ENCODE data around the gene HPSE2. TPM values are rescaled to one million over a fixed set of nuclear protein-coding genes. Genes with fewer than 3 reads are reported as not detected.

Gene HPSE2
- total RNA-seq, 1 experiment from 2014 or later = 0.05 TPM

DNA sequence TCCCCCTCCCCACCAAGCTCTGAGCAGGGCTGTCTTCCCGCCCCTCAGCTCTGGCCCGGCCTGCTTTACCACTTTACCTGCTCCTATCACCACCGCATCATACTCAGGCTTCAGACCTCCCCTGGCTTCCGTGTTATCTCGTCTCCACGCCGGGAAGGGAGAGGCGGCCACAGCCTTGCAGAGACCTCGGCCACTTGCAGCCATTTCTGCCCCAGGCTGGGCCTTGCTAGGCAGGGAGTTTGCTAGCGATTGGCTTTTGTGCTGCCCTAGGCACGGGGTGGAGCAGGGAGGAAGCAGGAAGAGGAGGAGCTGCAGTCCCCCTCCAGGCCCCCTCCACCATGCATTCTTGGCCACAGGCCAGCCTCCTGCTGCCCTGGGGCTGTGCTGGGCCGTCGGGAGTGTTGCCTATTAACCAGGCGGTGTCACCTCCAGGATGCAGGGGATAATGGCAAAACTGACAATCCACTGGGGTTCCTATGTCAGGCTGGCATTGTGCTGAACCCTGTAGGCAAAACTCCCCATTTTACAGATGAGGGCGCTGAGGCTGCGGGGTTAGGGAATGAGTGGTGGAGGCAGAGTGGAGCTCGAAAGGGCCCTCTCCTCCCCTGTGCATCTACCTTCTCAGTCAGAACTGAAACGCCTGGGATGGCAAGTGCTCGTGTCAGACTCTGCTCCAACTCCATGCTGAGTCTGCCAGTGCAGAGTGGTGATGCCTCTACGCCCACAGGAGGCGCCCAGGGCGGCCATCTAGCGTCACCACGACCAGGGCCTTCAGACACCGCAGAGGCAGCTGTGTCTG, 820.5 kb downstream of the HPSE2 start, which contains the start of gene PYROXD2:
Gene PYROXD2 (minus strand): TSS at position 251 of the 799 bp plus-strand sequence. CDS start 47 bp downstream, at position 204.
- DNase-seq (ENCODE audit: low read depth, low spot score) = peak; percentile 81
- ChIA-PET POLR2A (interaction anchor here (0.6 to 1.0 kb wide), 8 partner anchors 9 to 46 kb away, joined by 3 to 8 read pairs (median 3); no protein-coding TSS in a partner anchor), CTCF (interaction anchor here (2.1 kb wide), 1 partner anchor 9 kb away, joined by 22 read pairs; no protein-coding TSS in a partner anchor), RAD21 (ENCODE audit: low non-redundant PET in 1 of 2, low total read pairs in 2 of 2, uncharacterized antibody in 2 of 2, unreplicated experiment in 2 of 2) (no interaction called here)
- 0 out of 2 replicates have a peak, but pooled peaks cover 7% of the 10 kb centered on the region for H3K79me2 ChIP-seq (ENCODE audit: insufficient read depth, low read length)
- no peaks in the 10 kb centered on the region for H4K20me1 ChIP-seq (ENCODE audit: insufficient read depth)
- peak within 1 kb of the TSS; percentile 66 for H3K9ac ChIP-seq (ENCODE audit: low read length)
- no peaks in the 10 kb centered on the region for H3K9me3 ChIP-seq (ENCODE audit: control insufficient read depth in 1 of 2, insufficient read depth in 1 of 2, low read depth in 1 of 2, low read length in 2 of 2)
- ATAC-seq = peak; percentile 96
- no peaks in the 10 kb centered on the region for H3K27me3 ChIP-seq (ENCODE audit: insufficient read depth, low read length)
- peaks cover 0 to 3% of the 10 kb centered on the region in 2 experiments; a peak in 1 of 4 replicates for H3K36me3 ChIP-seq (ENCODE audit: control insufficient read depth in 1 of 2, insufficient read depth in 2 of 2, low read length in 2 of 2)
- no peaks in the 10 kb centered on the region for H3K9me2 ChIP-seq (ENCODE audit: insufficient read depth)
- H3K4me1 ChIP-seq (ENCODE audit: control insufficient read depth in 1 of 2, insufficient read depth in 2 of 2, low read length in 2 of 2) = peaks cover 13 to 22% of the 10 kb centered on the region in 2 experiments
- peak within 1 kb of the TSS; percentile 82 to 92 for H3K4me3 ChIP-seq (replicated peaks in 1 of 2; ENCODE audit: low read depth in 1 of 2, low read length in 2 of 2)
- intact Hi-C loops (cut with micrococcal nuclease) = loop anchor here (10.0 kb wide), 1 partner anchor 150 kb away; the partner anchor contains the start of gene LOXL4
- H3K27ac ChIP-seq (ENCODE audit: low read depth, low read length) = peak within 1 kb of the TSS; percentile 53
- BruUV-seq (replicated peaks) = no TSS peak
- H2AFZ ChIP-seq (ENCODE audit: low read depth, low read length, poor library complexity, severe bottlenecking) = peak within 1 kb of the TSS; percentile 13
- peak within 1 kb of the TSS; percentile 76 for H3K4me2 ChIP-seq (ENCODE audit: low read length)
- TF ChIP-seq SIN3A (IDR thresholded peaks at IDR 0.05; ENCODE audit: low read depth) (peak; percentile 90), EZH2phosphoT487 (IDR thresholded peaks at IDR 0.05; ENCODE audit: borderline replicate concordance) (no peak), SP1 (IDR thresholded peaks at IDR 0.05; ENCODE audit: low read depth) (peak; percentile 60; the same call in 1 of the 2 replicates), POLR2AphosphoS5 (IDR thresholded peaks at IDR 0.05; ENCODE audit: low read depth, low read length) (peak; percentile 100), EGR1 (IDR thresholded peaks at IDR 0.05; ENCODE audit: low read depth) (no peak), FOSL1 (IDR thresholded peaks at IDR 0.05; ENCODE audit: low read depth) (no peak), CBX3 (IDR thresholded peaks at IDR 0.05; ENCODE audit: low read depth) (peak; percentile 81), ZFX (IDR thresholded peaks at IDR 0.05) (peak; percentile 86; the same call in 1 of the 2 replicates), CEBPB (IDR thresholded peaks at IDR 0.05; ENCODE audit: low read depth) (no peak), YY1 (IDR thresholded peaks at IDR 0.05; ENCODE audit: extremely low read depth, insufficient replicate concordance, low read depth, low read length) (peak; percentile 89), ZNF274 (IDR thresholded peaks at IDR 0.05; ENCODE audit: low read depth, low read length) (no peak), EZH2 (IDR thresholded peaks at IDR 0.05) (no peak), POLR2A (IDR thresholded peaks at IDR 0.05; ENCODE audit: borderline replicate concordance, extremely low read depth, insufficient read depth, insufficient read length) (peak; percentile 81), ELF1 (IDR thresholded peaks at IDR 0.05; ENCODE audit: borderline replicate concordance, low read depth) (no peak; the same call in 1 of the 2 replicates), SRF (IDR thresholded peaks at IDR 0.05; ENCODE audit: low read depth) (no peak)
- TF ChIP-seq, protein P1, sequence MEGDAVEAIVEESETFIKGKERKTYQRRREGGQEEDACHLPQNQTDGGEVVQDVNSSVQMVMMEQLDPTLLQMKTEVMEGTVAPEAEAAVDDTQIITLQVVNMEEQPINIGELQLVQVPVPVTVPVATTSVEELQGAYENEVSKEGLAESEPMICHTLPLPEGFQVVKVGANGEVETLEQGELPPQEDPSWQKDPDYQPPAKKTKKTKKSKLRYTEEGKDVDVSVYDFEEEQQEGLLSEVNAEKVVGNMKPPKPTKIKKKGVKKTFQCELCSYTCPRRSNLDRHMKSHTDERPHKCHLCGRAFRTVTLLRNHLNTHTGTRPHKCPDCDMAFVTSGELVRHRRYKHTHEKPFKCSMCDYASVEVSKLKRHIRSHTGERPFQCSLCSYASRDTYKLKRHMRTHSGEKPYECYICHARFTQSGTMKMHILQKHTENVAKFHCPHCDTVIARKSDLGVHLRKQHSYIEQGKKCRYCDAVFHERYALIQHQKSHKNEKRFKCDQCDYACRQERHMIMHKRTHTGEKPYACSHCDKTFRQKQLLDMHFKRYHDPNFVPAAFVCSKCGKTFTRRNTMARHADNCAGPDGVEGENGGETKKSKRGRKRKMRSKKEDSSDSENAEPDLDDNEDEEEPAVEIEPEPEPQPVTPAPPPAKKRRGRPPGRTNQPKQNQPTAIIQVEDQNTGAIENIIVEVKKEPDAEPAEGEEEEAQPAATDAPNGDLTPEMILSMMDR (IDR thresholded peaks at IDR 0.05 in 2 of 3, conservative IDR thresholded peaks at IDR 0.05 in 1 of 3; ENCODE audit: borderline replicate concordance in 1 of 3, insufficient read depth in 1 of 3, low read depth in 2 of 3, low read length in 2 of 3) = peak in 1 of 3 experiments; percentile 16; a peak in 1 of 6 replicates
- TF ChIP-seq, protein P2, sequence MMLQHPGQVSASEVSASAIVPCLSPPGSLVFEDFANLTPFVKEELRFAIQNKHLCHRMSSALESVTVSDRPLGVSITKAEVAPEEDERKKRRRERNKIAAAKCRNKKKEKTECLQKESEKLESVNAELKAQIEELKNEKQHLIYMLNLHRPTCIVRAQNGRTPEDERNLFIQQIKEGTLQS (IDR thresholded peaks at IDR 0.05) = no peak
- TF ChIP-seq, protein P3, sequence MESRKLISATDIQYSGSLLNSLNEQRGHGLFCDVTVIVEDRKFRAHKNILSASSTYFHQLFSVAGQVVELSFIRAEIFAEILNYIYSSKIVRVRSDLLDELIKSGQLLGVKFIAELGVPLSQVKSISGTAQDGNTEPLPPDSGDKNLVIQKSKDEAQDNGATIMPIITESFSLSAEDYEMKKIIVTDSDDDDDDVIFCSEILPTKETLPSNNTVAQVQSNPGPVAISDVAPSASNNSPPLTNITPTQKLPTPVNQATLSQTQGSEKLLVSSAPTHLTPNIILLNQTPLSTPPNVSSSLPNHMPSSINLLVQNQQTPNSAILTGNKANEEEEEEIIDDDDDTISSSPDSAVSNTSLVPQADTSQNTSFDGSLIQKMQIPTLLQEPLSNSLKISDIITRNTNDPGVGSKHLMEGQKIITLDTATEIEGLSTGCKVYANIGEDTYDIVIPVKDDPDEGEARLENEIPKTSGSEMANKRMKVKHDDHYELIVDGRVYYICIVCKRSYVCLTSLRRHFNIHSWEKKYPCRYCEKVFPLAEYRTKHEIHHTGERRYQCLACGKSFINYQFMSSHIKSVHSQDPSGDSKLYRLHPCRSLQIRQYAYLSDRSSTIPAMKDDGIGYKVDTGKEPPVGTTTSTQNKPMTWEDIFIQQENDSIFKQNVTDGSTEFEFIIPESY (IDR thresholded peaks at IDR 0.05; ENCODE audit: extremely low read depth, insufficient replicate concordance, low read length) = peak; percentile 35
- TF ChIP-seq, protein P4, sequence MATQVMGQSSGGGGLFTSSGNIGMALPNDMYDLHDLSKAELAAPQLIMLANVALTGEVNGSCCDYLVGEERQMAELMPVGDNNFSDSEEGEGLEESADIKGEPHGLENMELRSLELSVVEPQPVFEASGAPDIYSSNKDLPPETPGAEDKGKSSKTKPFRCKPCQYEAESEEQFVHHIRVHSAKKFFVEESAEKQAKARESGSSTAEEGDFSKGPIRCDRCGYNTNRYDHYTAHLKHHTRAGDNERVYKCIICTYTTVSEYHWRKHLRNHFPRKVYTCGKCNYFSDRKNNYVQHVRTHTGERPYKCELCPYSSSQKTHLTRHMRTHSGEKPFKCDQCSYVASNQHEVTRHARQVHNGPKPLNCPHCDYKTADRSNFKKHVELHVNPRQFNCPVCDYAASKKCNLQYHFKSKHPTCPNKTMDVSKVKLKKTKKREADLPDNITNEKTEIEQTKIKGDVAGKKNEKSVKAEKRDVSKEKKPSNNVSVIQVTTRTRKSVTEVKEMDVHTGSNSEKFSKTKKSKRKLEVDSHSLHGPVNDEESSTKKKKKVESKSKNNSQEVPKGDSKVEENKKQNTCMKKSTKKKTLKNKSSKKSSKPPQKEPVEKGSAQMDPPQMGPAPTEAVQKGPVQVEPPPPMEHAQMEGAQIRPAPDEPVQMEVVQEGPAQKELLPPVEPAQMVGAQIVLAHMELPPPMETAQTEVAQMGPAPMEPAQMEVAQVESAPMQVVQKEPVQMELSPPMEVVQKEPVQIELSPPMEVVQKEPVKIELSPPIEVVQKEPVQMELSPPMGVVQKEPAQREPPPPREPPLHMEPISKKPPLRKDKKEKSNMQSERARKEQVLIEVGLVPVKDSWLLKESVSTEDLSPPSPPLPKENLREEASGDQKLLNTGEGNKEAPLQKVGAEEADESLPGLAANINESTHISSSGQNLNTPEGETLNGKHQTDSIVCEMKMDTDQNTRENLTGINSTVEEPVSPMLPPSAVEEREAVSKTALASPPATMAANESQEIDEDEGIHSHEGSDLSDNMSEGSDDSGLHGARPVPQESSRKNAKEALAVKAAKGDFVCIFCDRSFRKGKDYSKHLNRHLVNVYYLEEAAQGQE (IDR thresholded peaks at IDR 0.05; ENCODE audit: low read depth) = no peak

Measured in HCT116 (cell line).